ENCODE results near the gene RBM47. TPM values are rescaled to one million over a fixed set of nuclear protein-coding genes. Genes with fewer than 3 reads are reported as not detected.
A peak's percentile ranks its signal among the peaks of the same experiment; 100 is the strongest.

The RBM47 gene
- total RNA-seq, 4 donors from 2014 or later: 200 to 369 (median 323) TPM

GRCh38 chr4:40621229-40621591 is 8.5 kb downstream of the RBM47 start:
- intact Hi-C loops (cut with DNase I): loop anchor here (10.0 kb wide), 1 partner anchor 56 kb away; no protein-coding TSS in a partner anchor
- H3K4me3 ChIP-seq (replicated peaks in 1 of 3): no peak overlapping the region
- no peaks in the 10 kb centered on the region for H3K36me3 ChIP-seq
- no peaks in the 10 kb centered on the region for H3K9me3 ChIP-seq
- DNase-seq: no peak
- WGBS, 2 donors: 75% methylated on average over 4 of the region's 4 CpGs
- no peaks in the 10 kb centered on the region for H3K27me3 ChIP-seq
- no peak for TF ChIP-seq CTCF (IDR thresholded peaks at IDR 0.05)
- no peak for TF ChIP-seq POLR2A (IDR thresholded peaks at IDR 0.05)
- peaks cover 22% of the 10 kb centered on the region in 2 donors for H3K4me1 ChIP-seq
- H3K27ac ChIP-seq: peak overlapping the region in 2 of 3 donors; percentile 4 to 54

GRCh38 chr4:40619600-40619999 is 10.1 kb downstream of the RBM47 start:
- WGBS, 2 donors: 90 to 97% methylated on average over 11 of the region's 11 CpGs
- TF ChIP-seq CTCF (IDR thresholded peaks at IDR 0.05) (no peak), POLR2A (IDR thresholded peaks at IDR 0.05) (no peak)
- intact Hi-C loops (cut with DNase I): no loop called here

GRCh38 chr4:40617872-40618271 is 11.8 kb downstream of the RBM47 start:
- Histone ChIP-seq H3K4me3 (replicated peaks in 1 of 3) (no peak overlapping the region), H3K36me3 (no peaks in the 10 kb centered on the region), H3K27me3 (no peaks in the 10 kb centered on the region), H3K9me3 (no peaks in the 10 kb centered on the region), H3K4me1 (peaks cover 21 to 30% of the 10 kb centered on the region in 2 donors), H3K27ac (no peak overlapping the region)
- intact Hi-C loops (cut with DNase I): no loop called here
- peak; percentile 23 to 25 for DNase-seq
- WGBS, 2 donors: 54 to 71% methylated on average over 2 of the region's 2 CpGs
- TF ChIP-seq POLR2A (IDR thresholded peaks at IDR 0.05) (no peak), CTCF (IDR thresholded peaks at IDR 0.05) (no peak)

More at GRCh38 chr4:40619600-40619999, 10.1 kb downstream of the RBM47 start:
- Histone ChIP-seq H3K36me3 (no peaks in the 10 kb centered on the region), H3K4me3 (replicated peaks in 1 of 3) (no peak overlapping the region), H3K27me3 (no peaks in the 10 kb centered on the region), H3K27ac (no peak overlapping the region), H3K9me3 (no peaks in the 10 kb centered on the region), H3K4me1 (peaks cover 14 to 15% of the 10 kb centered on the region in 2 donors)
- DNase-seq: no peak

GRCh38 chr4:40614031-40614430 is 15.6 kb downstream of the RBM47 start:
- H3K36me3 ChIP-seq: no peaks in the 10 kb centered on the region
- no peak overlapping the region for H3K4me3 ChIP-seq (replicated peaks in 1 of 3)
- no peaks in the 10 kb centered on the region for H3K9me3 ChIP-seq
- H3K27me3 ChIP-seq: no peaks in the 10 kb centered on the region
- H3K27ac ChIP-seq: peak overlapping the region; percentile 11 to 73 (median 72)
- DNase-seq: no peak
- 63 to 83% methylated on average over 2 of the region's 2 CpGs for WGBS, 2 donors
- TF ChIP-seq POLR2A (IDR thresholded peaks at IDR 0.05) (no peak), CTCF (IDR thresholded peaks at IDR 0.05) (no peak)
- intact Hi-C loops (cut with DNase I): no loop called here
- peaks cover 14 to 18% of the 10 kb centered on the region in 2 donors for H3K4me1 ChIP-seq

GRCh38 chr4:40613456-40613855 is 16.2 kb downstream of the RBM47 start:
- Histone ChIP-seq H3K27ac (peak overlapping the region; percentile 57 to 73 (median 72)), H3K27me3 (no peaks in the 10 kb centered on the region), H3K9me3 (no peaks in the 10 kb centered on the region), H3K4me3 (replicated peaks in 1 of 3) (no peak overlapping the region), H3K4me1 (peaks cover 14 to 18% of the 10 kb centered on the region in 2 donors), H3K36me3 (no peaks in the 10 kb centered on the region)
- DNase-seq: no peak
- 23 to 28% methylated on average over 1 of the region's 1 CpG for WGBS, 2 donors
- intact Hi-C loops (cut with DNase I): no loop called here
- TF ChIP-seq POLR2A (IDR thresholded peaks at IDR 0.05): no peak
- TF ChIP-seq CTCF (IDR thresholded peaks at IDR 0.05): no peak

Data from thyroid gland (tissue), 4 donors.